UCSD-AML1 (cell line): ENCODE data around the gene TMBIM6.

Experiments used
- DNase-seq: peaks from one replicate; lab custom pipeline; 2025; ENCODE audit not compliant: unreplicated experiment; lab: John Stamatoyannopoulos, UW

TMBIM6 gene

DNA sequence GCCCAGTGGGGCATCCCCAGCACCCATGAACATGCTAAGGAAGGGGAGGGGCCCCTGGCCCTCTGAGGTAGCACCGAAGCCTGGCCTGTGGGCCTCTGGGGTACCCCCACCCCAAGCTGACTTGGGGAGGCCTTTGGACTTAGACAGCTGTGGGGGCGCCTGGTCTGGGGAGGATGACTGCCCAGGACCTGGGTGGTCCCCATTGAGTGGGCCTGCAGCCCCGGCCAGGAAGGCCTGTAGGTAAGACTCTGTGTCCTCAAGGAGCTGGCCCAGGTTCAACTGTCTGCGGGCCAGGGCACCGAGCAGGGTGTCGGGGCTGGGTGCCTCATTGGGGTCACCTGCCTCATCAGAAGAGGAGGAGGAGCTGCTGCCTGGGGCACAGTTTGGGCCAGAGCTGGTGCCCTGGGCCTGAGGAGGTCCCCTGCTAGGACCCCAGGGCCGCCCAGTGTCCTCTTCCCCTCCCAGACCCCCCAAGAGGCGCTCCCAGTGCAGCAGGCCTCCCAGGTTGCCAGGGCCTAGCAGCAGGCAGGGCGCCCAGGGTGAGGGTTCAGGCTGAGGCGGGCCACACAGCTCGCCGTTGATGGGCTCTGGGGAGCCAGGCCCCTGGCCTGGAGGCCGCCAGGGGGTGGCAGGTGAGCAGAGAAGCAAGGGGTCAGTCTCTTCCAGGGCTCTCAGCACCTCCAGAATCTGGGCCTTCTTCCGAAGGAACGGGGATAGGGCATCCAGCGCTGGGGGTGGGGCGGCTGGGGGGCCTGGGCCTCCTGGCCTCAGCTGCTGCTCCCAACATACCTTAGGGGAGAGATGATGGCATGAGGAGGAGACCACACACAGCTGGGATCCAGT, 55.5 kb downstream of the TMBIM6 start:
- no peak for DNase-seq

DNA sequence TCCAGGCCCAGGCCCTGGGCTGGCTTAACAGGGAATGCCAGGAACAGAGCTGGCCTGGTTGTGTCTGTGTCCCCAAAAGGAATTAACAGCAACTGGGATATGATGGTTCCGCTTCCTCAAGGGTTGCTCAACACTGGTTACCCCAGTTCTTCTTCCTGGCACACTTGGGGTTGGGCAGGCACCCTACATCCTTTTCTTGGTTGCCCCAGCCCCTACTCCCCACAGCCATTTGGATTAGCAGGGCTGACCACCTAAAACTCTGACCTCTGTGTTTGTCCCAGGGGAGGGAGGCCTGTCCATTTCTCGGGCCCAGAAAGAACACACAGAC, 56.1 kb downstream of the TMBIM6 start:
- no peak for DNase-seq

DNA sequence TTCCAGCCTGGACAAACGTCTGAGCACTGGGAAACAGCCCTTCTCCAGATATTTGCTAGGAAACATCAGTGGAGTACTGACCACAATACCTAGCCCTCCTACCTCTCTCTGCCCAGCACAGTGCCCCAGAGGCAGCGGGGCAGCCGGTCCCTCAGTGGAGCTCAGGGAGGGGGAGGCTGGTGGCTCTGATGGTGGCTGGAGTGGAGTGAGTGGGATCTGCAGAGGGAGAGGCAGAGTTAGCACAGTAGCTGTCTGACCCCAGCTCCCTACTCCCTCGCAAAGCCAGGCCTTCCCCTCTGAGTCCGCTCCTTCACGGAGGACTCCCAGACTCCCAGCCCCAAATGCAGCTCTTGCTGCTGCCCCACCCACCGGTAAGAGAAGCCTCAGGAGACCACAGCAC, 56.9 kb downstream of the TMBIM6 start:
- no peak for DNase-seq

DNA sequence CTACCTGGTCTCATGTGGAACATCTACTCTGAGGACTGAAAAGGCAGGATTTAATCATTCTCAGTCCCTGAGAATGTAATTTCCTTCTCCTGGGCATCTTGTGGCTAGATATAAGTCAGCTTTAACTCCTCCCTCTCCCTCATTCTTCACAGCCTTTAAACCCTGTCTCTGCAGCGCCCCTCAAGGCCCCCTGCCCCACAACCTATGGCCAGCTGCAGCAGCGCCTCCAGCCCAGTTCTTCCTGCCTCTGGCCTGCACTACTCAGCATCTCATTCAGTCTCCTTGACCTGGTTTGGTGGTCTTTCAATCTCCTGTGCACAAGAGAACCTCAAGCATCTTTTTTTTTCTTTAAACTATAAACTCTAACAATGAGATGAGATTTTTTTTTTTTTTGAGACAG, 57.6 kb downstream of the TMBIM6 start:
- no peak for DNase-seq

DNA sequence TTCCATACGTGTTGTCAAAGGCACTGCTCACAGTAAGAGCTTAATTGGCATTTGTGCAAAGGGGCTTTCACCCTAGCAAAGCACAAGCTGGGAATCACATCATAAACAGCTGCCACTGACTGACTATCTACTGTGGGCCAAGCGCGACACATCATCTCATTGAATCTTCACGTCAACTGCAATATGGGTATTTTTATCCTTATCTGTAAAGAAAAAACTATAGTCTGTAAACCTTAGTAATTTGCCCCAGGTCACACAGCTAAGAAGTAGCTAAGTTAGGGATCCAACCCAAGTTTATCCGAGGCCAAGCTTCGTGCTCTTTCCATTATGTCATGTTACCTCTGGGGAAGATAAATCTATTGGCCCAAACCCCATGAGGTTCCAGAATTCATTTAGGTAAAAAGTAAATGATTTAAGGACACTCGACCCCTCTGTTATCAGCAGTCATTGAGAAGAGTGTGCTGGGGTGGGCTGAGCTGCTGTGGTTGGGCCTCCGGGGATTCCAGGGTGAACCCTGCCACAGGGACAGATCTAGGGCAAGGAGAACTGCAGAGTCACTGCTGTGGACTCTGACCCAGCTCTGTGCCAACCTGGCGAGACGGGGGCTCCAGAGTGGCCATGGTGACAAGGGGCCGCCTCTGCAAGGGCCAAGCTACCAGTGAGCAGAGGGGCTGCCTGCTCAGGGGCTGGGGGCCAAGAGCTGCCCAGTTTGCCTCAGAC, 59.2 kb downstream of the TMBIM6 start:
- no peak for DNase-seq

DNA sequence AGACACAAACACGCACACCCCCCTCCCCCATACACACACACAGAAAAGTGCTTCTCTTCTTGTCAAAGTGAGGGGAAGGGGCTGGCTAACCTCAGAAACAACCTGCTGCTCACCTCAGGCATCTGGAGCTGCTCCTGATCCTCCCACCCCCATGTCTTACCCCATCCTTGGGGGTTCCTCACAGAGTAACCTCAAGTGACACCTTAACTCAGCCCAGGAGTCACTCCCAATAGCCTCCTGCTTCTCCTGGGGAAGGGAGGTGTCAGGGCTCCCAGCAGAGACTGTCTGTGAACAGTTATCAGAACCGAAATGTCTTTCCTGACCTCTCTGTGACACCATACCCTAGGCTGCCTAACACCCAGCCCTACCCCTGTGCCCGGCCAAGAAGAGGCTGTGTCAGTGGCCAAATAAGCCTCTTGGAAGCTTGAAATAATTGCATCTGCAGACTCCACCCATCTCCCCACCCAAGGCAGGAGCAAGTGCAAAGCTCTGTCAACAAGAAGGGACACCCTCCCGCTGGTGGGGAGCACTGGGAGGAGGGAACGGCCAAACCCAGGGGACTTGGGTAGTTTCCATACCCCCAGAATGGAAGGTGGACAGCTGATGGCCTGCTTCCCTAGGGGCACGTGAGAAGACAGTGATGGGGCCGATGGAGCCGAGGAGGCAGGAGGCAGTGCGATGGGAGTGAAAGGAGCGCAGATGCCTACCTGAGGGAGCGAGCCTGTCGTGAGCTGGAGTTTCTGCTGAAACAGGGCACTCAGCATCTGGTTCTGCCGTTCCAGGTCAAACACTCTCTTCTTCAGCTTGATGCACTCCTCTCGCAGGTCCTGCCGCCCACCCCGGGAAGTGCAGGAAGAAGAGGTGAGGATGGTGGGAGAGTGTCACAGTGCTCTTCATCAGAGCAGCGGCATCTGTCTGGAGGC, 60.0 kb downstream of the TMBIM6 start:
- no peak for DNase-seq

DNA sequence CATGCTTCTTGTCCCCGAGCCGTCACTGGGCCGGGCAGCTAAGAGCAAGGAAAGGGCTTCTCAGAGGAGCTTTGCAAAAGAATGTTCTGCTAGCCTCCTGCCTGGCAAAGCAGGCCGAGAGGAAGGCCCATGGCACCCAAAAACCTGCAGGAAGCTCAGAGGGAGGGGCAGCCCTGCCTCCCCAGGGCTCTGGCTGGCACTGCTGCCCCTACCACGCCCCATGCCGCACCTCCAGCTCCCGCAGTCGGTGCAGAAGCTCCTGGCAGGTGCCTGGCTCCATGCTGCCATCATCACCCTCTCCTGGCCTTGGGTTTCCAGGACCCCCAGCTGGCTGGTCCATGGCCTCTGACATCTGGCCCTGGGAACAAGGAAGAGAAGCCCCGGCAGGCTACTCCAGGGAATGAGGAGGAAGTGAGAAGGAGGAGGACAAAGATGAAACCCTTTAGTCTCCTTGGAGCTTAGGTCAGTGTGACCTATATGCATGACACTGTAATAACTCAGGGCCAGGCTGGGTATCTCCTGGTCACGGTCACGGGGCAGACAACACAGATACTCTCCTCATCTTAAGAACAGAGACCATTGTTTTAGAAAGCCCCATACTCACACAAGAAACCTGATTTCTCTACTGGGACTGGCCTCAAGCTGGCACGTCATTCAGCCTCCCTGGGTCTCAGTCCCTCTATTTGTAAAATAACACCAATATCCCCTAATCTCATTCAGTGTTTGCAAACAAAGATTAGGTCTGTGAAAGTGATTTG, 62.5 kb downstream of the TMBIM6 start:
- DNase-seq, result no peak

DNA sequence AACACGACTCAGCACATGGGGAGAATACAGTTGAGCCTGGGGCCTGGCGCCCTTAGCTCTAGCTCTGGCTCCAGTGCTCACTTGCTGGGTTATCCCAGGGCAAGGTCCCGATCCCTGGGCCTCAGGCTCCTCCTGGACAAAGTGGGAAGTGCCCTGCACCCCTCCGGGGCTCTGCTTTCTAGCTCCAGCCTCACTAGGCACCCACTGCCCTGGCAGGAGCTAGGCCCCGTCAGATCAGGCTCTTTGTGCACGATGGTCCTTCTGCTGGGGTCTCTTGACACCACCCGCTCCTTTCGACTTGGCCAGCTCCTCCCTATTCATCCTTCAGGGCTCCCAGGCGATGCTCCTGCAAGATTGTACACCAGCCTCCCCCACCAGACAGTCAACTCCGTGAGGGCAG, 63.5 kb downstream of the TMBIM6 start:
- no peak for DNase-seq

DNA sequence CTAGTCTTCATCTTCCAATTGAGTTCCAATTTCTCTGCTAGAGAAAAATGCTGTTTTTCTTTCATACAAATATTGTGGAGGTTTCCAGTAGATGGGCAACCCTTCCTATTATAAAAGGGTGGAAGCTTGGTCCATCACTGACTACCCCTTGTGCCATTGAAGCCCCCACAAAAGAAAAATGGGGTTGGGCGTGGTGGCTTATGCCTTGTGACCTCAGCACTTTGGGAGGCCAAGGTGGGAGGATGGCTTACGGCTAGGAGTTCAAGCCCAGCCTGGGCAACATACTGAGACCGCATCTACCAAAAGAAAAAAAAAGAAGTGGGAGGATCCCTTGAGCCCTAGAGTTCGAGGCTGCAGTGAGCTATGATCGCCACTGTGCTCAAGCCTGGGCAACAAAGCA, 64.1 kb downstream of the TMBIM6 start:
- no peak for DNase-seq

DNA sequence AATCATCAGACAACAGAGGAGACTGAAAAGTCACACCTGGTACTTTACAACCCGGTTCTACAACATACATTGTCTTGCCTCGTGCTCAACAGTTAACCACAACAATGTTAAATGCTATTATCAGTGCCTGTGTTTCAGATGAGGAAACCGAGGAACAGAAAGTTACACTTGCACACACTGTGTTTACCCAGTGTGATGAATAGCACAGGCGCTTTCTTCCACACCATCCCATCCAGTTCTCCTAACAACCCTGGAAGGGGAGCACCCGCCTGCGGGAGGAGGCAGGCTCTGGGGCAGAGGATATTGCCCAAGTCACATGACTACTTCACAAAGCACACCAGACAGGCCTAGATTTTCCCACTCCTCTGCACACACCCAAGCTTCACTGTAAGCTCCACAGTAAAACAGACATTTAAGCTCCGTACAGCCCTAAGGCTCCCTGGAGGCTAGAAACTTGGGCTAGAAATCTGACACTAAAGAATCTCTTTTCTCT, 65.0 kb downstream of the TMBIM6 start:
- DNase-seq, result no peak

DNA sequence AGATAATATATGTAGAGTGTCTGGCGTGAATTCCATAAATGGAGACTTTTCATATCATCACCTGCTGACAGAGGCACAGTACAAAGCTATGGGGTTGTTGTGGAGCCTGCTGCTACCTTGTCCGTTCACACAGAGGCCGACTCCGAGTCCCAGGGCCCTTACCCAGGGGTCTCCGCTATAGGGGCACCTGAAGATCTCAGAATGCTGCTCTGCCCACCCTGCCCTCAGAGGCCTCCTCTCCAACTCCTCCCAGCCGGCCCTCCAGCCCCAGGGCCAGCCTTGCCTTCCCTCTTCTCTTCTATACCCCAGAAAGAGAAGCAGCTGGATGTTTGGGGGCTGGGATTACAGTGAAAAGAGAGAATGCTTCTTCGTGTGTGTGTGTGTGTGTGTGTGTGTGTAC, 65.5 kb downstream of the TMBIM6 start:
- no peak for DNase-seq

DNA sequence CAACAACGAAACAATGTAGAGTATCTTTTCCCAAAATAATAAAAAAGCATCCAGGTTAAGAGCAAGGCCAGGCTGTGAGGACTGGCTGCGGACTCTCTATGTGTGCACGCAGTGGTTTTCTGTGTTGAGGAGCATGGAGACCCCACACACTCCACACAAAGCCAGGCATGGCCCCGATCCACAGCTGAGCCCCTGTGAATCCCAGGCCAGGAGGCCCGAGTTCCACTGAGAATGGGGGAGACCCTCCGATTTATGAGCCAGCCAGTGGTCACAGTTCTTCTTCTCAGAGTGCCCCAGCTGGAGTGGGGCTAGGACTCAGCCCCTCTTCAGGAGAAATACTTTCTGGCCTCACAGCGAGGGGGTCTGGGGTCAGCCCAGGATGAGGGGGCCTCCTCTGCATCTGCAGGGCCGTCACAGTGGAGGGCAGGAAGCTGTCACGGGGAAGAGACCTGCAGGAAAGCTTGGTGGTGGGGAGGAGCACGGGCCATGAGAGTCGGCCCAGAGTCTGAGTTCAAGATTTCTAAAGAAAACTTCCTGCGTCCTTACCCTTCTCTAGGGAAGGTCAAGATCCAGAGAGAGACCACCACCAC, 66.7 kb downstream of the TMBIM6 start:
- DNase-seq, result no peak

DNA sequence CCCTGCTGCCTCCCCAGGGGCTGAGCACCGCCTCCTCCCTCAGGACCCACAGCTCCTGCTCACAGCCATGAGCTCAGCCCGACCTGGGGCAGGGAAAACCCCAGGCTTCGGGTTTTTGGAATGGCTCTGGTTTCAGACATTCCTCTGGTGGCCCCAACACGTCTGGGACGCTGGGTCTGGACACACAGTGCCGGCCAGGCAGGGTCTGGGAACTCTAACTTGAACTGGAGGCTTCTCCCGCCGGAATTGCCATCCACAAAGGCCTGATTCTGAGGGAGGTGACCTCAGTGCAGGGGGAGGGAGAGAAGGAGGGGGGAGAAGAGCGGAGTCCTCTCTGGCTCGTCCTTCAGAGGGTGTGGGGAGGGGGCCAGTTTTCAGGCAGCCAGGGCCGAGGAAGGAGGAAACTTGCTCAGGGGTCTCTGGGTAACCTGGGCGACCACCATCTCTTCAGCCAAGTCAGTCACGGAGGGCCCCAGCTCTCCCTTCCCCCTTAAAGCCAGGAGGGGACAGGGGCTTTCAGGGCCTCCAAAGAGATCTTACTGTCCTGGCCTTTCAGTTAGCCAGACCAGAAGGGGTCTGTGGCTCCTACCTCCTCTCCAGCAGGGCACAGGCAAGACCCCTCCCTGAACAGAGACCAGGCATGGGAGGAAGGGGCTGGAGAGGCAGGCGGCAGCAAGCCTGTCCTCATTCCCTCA, 67.5 kb downstream of the TMBIM6 start:
- no peak for DNase-seq

DNA sequence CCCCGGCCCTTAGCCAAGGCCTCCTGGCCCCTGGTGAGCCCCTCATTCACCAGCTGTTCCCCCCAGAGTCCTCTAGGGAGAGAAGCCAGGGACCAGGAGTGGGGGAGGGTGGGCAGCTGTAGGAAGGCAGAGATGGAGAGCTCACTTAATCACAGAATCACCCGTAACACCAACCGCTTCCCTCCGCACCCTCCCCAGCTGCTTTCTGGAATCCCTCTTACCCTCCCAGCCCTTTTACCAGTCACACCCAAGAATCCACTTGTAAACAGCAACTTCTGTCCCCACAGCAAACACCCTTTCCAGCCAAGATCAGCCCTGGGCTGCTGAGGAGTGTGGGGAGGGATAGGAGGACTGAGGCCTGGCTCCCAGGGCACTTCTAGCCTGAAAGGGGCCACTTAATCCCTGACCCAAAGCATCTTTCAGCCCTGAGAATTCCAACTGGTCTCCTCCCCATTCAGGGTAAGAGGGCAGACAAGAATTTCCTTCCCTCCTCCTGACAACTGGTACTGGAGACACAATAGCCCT, 68.1 kb downstream of the TMBIM6 start:
- DNase-seq, result no peak

DNA sequence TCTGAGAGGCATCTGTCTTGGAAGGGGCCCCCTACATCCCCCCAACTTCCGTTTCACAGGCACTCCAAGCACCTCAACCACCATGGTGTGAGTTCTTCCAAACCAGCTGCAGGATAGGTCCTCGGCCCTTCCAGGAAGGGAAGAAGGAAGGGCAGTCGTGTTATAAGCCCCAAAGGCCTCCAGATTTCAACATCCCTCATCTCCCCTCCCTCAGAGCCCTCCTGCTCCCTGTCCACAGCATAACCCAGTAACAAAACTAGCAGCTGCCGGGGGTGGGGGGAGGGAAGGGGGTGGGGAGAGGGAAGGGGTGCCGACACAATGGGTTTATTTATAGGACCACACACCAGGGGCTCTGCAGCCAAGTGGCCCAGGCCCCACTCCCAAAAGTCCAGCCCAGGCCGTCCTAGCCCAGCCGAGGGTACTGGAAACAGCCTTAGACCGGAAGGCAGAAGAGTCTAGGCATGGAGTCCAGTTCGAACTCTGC, 68.6 kb downstream of the TMBIM6 start:
- DNase-seq, result no peak

DNA sequence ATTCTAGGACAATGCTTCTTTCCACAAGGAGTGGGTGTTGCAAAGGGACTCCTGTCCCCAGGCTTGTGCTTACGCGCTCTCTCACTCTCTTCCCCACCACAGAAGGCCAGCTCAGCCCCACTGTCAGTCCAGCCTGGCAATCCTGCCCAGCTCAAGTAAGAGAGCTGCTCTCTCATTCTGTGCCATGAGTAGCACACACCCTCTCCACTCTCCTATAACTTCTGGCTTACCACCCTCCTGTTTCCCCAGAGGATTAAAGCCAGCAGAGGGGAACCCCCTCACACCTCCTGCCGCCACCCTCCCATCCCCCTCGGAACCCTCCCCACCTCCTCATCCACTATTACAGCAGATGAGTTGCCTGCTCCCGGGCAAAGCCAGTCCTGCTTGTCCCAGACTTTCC, 69.8 kb downstream of the TMBIM6 start:
- no peak for DNase-seq

DNA sequence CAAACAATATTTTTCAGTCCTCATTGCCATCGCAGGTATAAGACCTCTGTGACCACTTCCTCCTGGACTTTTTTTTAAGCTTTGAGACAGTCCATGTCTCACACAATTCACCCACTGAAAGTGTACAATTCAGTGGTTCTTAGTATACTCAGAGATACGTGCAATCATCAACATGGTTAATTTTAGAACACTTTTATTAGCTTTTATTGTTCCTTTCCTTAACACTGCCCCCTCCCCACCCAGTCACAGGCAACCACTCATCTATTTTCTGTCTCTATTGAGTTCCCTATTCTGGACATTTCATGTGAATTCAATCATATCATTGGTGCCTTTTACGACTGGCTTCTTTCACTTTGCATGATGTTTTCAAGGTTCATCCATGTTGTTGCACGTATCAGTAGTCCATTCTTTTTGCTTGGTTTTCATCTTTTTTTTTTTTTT, 70.6 kb downstream of the TMBIM6 start:
- no peak for DNase-seq

DNA sequence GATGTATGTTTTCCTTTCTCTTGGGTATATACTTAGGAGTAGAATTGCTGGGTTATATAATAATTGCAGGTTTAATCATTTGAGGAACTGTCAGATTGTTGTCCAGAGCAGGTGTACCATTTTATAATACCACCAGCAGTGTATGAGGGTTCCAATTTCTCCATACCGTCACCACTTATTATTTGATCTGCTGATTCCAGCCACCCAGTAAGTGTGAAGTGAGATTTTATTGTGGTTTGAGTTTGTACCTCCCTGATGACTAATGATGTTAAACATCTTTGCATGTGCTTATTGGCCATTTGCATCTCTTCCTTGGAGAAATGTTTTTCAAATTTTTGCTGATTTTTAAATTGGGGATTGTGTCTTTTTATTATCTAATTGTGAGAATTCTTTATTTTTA, 71.8 kb downstream of the TMBIM6 start:
- no peak for DNase-seq
